HG02938 (cell line): ENCODE results near the gene CRACDL.

Source experiments
- ATAC-seq: cut with Tn5 transposase; IDR thresholded peaks from one replicate; pipeline ENCODE4 v1.9.1; 2021; ENCODE audit warnings: mild to moderate bottlenecking, moderate library complexity; ENCODE audit not compliant: unreplicated experiment

The CRACDL gene

GRCh38 chr2:98827625-98828368, 108.2 kb downstream of the CRACDL start:
- no peak for ATAC-seq

DNA sequence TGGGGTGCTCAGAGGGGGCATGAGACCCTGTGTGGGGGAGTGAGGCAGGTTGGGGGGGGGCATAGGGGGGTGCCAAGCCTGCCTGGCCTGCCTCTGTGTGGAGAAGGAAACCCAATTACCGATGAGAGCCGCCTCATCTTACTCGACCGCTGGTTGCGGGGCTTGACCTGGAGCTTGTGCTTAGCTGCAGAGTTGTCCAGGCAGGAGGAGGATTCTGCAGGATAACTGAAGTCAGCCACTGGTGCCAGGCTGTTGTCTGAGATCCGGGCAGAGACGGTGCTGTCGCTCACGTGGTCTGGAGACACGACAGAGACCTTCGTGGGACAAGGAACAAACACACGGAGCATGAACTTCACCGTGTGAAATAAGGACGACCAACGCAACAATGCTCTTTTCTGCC, 109.2 kb downstream of the CRACDL start:
- ATAC-seq: no peak

GRCh38 chr2:98825858-98826257, 110.2 kb downstream of the CRACDL start:
- no peak for ATAC-seq

- no peak for ATAC-seq
Measured at GRCh38 chr2:98825404-98825803, 110.6 kb downstream of the CRACDL start.

- ATAC-seq: no peak
Measured at GRCh38 chr2:98825020-98825350, 111.0 kb downstream of the CRACDL start.

DNA sequence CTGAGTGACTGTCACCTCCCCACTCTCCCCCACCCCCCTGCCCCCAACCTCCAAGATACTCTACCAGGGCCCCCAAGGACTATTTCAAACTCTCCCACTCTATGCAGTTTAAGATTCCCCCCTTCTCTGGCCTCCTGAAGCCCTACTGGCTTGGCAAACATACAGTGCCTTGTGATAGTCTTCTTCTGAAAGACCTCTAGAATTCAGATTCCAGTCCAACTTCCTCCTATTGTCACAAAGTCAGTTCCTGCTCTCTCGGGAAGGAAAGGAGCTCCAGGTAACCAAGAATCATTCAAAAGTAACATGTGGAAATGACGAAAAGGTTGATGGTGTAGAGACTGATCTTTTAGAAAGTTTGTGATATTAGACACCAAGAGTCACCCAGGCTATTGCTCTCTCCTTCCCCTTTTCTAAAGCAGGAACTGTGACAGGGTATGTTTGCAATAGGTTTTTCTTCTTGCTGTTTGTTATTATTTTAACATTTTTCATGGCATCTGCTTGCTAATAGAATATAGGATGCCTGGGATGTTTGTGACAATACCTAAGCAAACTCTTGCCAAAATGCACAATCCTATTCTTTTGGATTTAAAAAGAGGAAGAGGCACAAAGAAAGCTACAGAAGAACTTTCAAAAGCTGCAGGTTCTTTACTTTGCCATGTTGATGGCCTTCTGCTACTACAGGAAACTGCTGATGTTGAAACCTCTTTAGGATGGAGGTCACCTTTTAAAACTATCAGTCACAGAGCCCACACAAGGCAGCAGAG, 111.6 kb downstream of the CRACDL start:
- no peak for ATAC-seq

DNA sequence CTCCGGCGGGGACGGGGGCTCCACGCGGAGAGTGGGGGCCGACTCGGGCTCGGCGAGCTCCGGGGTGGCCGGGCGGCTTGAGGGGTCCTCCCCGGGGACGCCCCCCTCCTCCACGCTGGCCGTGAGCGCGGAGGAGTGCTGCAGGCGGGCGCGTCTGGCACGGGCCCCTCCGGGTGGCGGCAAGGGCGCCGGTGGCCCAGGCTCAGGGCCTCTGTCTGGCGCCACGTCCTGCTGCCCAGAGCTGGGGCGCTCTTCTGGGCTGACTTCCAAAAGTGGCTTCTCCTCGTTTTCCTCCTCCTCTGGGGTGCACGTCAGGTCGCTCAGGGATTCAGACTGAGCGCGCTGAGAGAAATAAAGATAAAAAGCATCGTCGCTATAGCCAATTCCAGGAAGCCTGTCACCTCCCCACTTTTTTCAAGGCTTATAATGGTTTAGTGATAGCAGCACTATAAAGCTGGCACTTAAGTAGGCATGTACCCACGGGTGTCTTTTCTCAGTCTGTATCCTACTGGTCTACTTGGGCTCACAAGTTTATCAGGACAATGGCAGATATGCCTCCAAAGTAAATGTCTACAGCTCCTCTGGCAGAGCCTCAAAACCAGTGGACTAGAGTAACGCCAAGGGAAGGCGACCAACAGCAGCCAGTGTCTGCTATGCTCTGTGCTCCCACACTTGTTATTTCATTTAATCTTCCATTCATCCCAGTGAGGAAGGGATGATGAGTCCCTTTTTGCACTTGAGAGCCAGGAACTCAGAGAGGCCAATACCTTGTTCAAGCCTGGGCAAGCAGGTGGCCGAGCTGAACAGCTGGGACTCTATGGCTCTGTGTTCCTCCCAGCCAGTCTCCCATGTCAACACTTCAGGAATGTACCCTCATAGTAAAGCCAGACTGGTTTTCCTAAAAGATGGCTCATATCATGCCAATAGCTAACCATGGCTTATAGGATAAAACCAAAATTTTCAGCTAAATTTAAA, 112.5 kb downstream of the CRACDL start:
- no peak for ATAC-seq

- ATAC-seq: no peak
Measured at GRCh38 chr2:98822301-98823164, 113.5 kb downstream of the CRACDL start.

DNA sequence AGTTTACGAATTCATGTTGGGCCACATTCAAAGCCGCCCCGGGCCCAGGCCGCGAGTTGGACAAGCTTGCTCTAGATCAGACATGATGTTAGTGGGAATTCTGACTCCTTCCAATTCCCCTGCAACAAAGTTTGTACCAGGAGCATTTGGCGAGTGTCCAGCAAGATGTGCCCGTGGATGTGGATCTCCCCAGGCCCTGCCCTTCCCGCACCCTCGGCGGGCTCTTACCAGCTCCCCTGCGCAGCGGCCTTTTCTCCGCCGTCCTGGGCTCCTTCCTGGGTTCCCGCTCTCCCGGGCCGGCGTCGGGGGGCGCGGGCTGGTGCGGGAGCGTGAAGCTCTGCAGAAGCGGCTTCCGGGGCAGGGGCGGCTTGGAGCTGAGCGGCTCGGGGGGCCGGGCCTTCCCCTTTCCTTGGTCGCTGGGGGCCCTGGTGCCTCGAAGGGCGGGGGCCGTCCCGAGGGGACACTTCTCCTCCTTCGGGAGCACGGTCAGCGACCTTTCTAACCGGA, 114.3 kb downstream of the CRACDL start:
- no peak for ATAC-seq

- no peak for ATAC-seq
Measured at GRCh38 chr2:98819231-98819766, 116.7 kb downstream of the CRACDL start.

DNA sequence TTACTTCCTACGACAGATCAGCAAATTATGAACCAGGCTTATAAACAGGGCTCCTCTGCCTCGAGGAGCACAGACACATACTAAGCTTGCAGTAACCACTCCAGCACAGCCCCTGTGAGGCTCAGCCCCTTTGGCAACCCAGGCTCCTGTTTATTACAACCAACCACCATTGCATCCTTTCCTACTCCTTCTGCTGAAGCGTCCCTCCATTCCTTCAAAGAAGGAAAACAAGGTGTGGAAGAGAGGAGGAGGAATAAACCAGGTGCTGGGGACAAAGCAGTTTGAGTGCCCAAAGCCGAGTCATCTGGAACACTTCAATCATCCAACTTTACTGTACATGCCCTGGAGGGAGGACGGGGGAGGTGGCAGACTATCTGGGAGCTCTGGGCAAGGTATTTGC, 117.9 kb downstream of the CRACDL start:
- no peak for ATAC-seq

DNA sequence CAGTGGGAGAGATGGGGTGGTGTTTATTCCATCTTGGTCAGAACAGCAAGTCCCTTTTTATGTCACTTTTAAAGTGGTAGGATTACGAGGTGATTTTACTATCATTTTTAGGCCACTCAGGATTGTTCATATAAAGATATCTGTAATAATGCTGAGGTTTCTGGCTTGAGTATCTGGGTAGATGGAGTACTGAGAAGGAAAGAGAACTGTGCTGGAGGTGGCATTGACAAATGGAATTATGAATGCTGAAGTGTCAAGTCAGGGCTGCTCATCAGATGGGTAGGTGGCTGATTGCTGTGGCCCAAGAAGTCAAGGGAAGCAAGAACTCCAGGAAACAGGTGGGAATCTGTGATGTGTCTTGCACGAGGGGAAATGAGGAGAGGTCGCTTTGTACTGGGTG, 119.7 kb downstream of the CRACDL start:
- ATAC-seq: no peak

GRCh38 chr2:98815795-98816194, 120.2 kb downstream of the CRACDL start:
- no peak for ATAC-seq

DNA sequence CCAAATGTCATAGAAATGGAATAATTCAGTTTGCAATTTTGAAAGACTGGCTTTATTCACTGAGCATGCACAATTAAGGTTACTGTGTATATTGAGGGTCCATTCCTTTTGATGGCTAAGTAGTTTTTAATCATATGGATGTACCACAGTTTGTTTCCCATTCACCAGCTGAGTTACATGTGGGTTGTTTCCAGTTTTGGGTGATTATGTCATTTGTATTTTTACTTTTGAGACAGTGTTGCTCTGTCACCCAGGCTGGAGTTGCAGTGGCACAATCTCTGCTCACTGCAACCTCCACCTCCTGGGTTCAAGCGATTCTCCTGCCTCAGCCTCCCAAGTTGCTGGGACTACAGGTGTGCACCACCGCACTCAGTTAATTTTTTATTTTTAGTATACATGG, 124.3 kb downstream of the CRACDL start:
- ATAC-seq: no peak

DNA sequence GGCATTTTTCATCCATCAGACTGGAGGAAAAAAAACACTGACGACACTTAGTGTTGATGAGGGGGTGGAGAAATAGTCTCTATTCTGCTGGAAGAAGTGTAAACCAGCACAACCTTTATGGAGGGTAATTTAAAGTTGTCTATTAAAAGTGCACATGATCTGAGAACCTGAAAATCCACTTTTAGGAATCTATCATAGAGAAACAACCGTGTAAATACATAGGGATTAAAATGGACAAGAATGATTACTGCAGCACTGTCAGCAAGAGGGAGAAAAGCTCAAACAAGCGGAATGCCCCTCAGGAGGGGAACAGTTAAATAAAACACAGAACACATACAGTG, 125.5 kb downstream of the CRACDL start:
- no peak for ATAC-seq

DNA sequence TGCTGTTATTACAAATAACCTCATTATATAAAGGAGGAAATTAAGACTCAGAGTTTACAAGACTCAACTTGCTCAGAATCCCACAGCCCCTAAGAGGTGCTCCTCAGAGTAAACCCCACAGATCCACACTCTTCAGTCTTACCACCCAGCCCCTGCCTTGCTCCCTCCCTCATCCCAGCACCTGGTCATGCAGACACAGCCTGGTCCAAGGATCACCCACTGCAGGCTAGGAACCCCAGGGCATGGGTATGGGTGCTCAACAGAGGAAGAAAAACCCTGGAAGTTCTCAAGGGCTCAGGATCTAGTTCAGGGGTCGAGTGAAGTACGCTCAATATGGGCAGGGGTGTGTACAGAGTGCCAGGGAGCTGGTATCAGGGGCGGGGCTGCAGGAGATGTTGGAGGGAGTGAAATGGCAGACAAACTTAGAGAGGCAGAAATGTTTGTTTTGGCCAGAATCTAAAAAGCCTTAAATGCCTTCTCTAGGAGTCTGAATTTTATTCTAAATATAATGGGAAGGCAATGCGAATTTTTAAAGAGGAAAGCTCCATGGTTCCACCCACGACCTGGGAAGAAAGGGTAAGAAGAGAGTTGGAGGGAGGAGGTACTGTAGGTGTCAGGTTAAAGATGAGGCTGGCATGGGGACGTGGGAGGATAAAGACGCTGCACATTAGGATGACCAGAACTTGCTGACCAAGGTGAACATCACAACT, 126.0 kb downstream of the CRACDL start:
- ATAC-seq: no peak

DNA sequence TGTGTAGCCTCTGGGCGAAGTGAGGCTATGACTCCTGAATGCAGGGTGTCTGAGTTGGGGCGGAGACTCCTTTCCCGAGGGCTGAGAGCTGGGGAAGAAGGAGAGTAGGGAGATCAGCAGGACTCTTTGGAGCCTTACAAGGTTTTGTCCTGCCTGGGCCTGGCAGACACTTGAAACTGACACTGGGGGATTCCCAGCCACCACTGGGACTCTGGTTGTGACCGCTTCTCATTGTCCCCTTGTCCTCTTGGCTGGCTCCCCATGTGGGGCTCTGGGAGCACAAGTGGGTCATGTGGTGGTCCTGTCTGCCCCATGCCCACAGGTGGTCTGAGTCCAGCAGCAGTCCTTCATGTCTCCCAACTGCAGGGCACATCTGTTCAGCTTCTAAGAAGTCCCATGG, 126.9 kb downstream of the CRACDL start:
- no peak for ATAC-seq

- no peak for ATAC-seq
Measured at GRCh38 chr2:98808546-98808945, 127.5 kb downstream of the CRACDL start.

- ATAC-seq: no peak
Measured at GRCh38 chr2:98807929-98808328, 128.1 kb downstream of the CRACDL start.

DNA sequence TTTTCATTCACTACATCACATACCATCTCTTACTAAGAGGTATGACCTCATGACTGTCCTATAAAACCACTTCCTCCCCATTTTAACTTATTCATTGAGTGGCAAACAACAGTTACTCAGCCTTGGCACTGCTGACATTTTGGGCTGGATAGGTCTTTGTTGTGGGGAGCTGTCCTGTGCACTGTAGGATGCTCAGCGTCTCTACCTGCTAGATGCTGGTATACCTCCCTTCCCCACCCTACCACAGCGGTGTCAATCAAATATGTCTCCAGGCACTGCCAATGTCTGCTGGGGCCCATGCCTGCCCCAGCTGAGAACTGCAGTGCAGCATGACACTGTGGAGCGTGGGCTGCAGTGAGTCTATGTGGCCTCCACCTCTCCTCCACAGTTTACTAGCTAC, 128.8 kb downstream of the CRACDL start:
- no peak for ATAC-seq
